Measurements from ENCODE around the gene GGCT. TPM values are rescaled to one million over a fixed set of nuclear protein-coding genes. Genes with fewer than 3 reads are reported as not detected.

Gene GGCT
- total and polyA plus RNA-seq, 8 donors: 41.9 to 68.4 (median 61.2) TPM

- TF ChIP-seq, protein P1, sequence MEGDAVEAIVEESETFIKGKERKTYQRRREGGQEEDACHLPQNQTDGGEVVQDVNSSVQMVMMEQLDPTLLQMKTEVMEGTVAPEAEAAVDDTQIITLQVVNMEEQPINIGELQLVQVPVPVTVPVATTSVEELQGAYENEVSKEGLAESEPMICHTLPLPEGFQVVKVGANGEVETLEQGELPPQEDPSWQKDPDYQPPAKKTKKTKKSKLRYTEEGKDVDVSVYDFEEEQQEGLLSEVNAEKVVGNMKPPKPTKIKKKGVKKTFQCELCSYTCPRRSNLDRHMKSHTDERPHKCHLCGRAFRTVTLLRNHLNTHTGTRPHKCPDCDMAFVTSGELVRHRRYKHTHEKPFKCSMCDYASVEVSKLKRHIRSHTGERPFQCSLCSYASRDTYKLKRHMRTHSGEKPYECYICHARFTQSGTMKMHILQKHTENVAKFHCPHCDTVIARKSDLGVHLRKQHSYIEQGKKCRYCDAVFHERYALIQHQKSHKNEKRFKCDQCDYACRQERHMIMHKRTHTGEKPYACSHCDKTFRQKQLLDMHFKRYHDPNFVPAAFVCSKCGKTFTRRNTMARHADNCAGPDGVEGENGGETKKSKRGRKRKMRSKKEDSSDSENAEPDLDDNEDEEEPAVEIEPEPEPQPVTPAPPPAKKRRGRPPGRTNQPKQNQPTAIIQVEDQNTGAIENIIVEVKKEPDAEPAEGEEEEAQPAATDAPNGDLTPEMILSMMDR (IDR thresholded peaks at IDR 0.05): no peak
- H3K4me1 ChIP-seq: peaks cover 75 to 100% of the 10 kb centered on the region in 2 donors
- intact Hi-C loops (cut with DNase I): no loop called here
- DNase-seq (no peak), ATAC-seq (no peak)
- H3K27me3 ChIP-seq: no peaks in the 10 kb centered on the region
- H3K27ac ChIP-seq: peak overlapping the region; percentile 59 to 83
- H3K9me3 ChIP-seq: no peaks in the 10 kb centered on the region
- peaks cover 0 to 4% of the 10 kb centered on the region in 2 donors for H3K36me3 ChIP-seq
- H3K4me3 ChIP-seq: no peak overlapping the region
Observed at GRCh38 chr7:30468041-30468440, 36.6 kb downstream of the GGCT start.

GRCh38 chr7:30467271-30467670 lies 37.4 kb downstream of the GGCT start:
- Histone ChIP-seq H3K27ac (peak overlapping the region in 1 of 2 donors; percentile 59), H3K9me3 (no peaks in the 10 kb centered on the region), H3K36me3 (peaks cover 0 to 10% of the 10 kb centered on the region in 2 donors), H3K4me3 (no peak overlapping the region), H3K27me3 (no peaks in the 10 kb centered on the region), H3K4me1 (peaks cover 68 to 100% of the 10 kb centered on the region in 2 donors)
- TF ChIP-seq, protein P1 (IDR thresholded peaks at IDR 0.05): no peak
- no peak for ATAC-seq
- DNase-seq: no peak
- intact Hi-C loops (cut with DNase I): no loop called here

- H3K4me1 ChIP-seq: peaks cover 60 to 93% of the 10 kb centered on the region in 2 donors
- ATAC-seq: no peak
Observed at GRCh38 chr7:30466266-30466665, 38.4 kb downstream of the GGCT start.

GRCh38 chr7:30465811-30466180 lies 38.8 kb downstream of the GGCT start:
- Histone ChIP-seq H3K4me3 (no peak overlapping the region), H3K4me1 (peaks cover 56 to 92% of the 10 kb centered on the region in 2 donors), H3K27me3 (no peaks in the 10 kb centered on the region), H3K9me3 (no peaks in the 10 kb centered on the region), H3K27ac (peak overlapping the region; percentile 24 to 35), H3K36me3 (peaks cover 0 to 10% of the 10 kb centered on the region in 2 donors)
- TF ChIP-seq, protein P1 (IDR thresholded peaks at IDR 0.05): no peak
- DNase-seq: no peak
- intact Hi-C loops (cut with DNase I): no loop called here
- no peak for ATAC-seq

More at GRCh38 chr7:30466266-30466665, 38.4 kb downstream of the GGCT start:
- no peak overlapping the region for H3K4me3 ChIP-seq
- peak overlapping the region; percentile 24 to 35 for H3K27ac ChIP-seq
- no peaks in the 10 kb centered on the region for H3K27me3 ChIP-seq
- H3K36me3 ChIP-seq: peaks cover 0 to 10% of the 10 kb centered on the region in 2 donors
- H3K9me3 ChIP-seq: no peaks in the 10 kb centered on the region
- intact Hi-C loops (cut with DNase I): no loop called here
- TF ChIP-seq, protein P1 (IDR thresholded peaks at IDR 0.05): no peak
- no peak for DNase-seq

GRCh38 chr7:30465046-30465810 lies 39.4 kb downstream of the GGCT start:
- H3K27ac ChIP-seq: peak overlapping the region; percentile 35 to 37
- TF ChIP-seq, protein P1 (IDR thresholded peaks at IDR 0.05): no peak
- H3K27me3 ChIP-seq: no peaks in the 10 kb centered on the region
- ATAC-seq: no peak
- H3K4me3 ChIP-seq: no peak overlapping the region
- peaks cover 53 to 92% of the 10 kb centered on the region in 2 donors for H3K4me1 ChIP-seq
- H3K9me3 ChIP-seq: no peaks in the 10 kb centered on the region
- H3K36me3 ChIP-seq: peaks cover 0 to 14% of the 10 kb centered on the region in 2 donors
- no peak for DNase-seq
- intact Hi-C loops (cut with DNase I): no loop called here
